HL-60/S4 (cell line): ENCODE results near the gene PARD3B.

Source experiments
- in situ Hi-C: fragments of 300-500 bp; cut with MboI; formaldehyde crosslinking; loops from 2 replicates; pipeline ENCODE4 v1.14.3; 2022; ENCODE audit warnings: low sequenced_read_pairs

Gene PARD3B

DNA sequence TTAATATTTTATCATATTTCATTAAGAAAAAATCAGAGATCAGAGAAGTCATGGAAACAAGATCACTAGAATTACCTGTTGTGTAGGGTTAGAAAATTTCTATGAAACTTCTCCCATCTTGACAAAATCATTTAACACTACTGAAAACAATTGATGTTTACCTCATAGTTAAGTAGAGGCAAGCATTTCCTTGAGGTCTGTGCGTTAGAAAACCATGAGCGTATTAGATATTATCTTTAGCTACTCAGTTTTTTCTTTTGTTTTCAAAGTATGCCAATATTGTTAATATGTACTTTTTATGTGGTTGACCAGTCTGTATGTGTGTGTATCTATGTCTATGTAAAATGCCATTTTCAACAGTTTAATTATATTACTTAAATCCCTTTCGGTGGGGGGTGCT, 335.7 kb downstream of the PARD3B start:
- in situ Hi-C loops: no loop called here

DNA sequence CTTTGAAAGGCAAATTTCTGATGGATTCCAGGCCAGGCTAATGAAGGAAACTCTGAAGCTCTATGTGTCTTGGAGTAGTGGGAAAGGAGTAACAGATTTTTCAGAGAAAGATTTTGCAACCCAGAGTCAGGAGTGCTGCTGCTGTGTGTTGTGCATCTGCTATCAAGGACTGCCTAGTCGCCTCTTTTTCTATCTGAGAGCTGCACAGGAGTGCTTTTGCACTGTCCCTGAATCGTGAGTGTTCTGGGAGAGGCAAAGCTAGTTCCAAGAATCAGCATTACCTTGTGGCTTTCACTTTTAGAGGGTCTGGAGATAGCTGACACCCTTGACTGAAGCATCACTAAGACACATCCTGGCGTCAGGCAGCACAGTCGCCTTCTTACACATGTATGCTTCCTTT, 336.4 kb downstream of the PARD3B start:
- in situ Hi-C loops: no loop called here

DNA sequence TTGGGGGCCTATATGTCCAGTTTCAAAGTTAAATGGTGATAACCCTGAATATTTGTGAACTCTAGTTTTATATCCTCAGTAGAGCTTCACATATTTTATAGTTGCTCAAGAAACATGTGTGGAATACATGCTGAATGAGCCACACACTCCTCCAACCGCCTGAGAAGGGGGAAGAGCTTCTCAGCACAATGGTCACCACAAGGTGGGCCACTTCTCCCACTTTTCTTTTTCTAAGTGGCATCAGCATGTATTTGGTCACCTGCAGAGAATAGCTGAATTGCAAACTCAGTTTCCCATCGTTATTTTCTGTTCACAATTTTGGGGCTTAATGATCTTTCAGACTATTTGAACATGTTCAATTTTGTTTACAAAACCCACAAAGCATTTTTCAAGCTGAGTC, 340.5 kb downstream of the PARD3B start:
- in situ Hi-C loops: no loop called here

DNA sequence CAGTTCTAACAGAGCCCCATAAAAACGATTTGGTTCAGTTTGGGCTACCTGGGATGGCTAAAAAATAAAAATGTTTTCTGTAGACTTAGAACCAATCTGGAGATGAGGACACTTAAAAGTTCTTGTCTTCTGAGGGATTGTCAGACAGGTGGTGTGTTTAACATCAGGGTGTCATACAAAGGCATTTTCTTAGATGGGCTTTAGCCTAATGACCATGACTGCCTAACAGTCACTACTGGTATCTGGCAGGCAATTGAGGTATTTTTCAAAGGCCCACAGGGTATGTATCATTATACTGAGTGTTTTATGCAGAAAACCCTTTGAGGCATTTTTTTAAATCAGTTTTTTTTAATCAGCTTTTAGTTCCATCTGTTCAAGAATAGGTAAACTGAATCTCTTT, 341.4 kb downstream of the PARD3B start:
- in situ Hi-C loops: no loop called here

DNA sequence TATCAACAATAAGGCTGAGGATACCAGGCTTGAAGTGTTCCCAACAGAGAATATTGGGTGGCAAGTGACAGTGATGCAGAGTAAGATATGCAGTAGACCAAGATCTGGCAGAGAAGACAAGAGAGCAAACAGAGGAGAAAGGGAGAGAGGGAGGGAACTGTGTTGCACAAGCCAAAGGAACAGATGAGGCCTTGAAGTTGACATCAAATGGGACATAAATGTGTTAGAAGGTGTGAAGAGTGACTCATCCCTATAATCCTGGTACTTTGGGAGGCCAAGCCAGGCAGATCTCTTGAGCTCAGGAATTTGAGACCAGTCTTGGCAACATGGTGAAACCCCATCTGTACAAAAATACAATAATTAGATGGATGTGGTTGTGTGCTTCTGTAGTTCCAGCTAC, 342.9 kb downstream of the PARD3B start:
- in situ Hi-C loops: no loop called here

DNA sequence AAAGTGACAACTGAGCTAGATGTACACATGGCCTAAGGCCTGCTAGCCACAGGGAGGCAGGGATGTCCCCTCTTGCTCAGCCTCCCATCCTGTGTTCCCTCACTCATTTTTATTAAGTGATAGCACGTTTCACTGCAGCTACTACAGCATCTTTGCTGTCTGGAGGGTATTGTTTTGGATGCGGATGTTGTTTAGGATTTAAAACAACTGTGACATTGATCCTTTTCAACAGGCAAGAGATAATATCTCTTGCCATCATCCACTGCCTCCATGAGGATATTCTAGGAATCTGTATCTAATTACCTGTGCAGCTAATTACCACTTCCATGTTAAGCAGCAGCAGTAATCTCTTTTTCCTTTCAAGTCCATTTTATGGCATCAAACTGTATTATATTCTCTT, 345.4 kb downstream of the PARD3B start:
- in situ Hi-C loops: no loop called here

DNA sequence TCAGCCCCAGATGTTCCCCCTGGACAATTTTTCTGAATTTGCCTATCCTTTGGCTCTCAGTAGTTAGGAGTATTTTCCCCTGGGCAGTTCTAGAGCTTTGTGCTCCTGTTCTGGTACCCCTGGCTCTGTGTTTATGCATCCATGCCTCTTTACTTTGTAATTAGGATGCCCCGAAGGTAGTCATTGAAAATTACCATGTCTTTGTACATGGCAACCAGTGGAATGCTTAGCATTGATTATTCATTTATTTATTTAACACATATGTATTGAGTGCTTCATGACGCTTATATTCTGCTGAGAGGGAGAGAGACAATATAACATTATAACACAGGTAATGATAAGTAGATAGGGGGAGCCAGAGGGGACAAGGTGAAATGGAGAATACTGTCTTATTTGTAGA, 346.5 kb downstream of the PARD3B start:
- in situ Hi-C loops: no loop called here

DNA sequence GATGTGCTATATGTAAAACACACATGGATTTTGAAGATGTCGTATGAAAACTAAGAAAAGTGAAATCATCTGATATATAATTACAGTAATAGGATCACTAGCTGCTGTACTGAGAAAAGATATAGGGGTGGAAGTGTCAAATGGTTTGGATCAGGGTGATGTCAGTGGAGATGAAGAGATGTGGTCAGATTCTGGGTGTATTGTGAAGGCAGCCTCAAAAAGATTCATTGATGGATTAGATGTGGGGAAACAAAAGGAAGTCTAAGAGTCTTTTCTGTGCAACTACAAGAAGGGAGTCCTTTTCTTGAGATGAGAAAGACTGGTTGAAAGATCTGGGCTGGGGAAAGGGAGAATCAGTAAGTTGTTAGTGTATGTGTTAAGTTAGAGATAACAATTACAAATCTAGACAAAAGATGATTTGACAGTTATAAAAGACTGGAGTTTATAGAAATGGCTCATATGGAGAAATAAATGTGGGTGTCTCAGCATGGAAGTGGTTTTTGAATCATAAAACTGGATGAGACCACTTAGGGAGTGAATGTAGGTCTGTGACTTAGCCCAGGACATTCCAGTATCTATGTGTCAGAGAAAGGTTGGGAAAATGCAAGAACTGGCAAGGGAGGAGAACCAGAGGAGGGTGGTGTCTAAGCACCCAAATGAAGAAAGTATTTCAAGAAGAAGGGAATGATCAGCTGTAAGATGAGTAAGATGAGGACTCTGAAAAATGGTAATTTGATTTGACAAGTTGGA, 347.4 kb downstream of the PARD3B start:
- in situ Hi-C loops: no loop called here

DNA sequence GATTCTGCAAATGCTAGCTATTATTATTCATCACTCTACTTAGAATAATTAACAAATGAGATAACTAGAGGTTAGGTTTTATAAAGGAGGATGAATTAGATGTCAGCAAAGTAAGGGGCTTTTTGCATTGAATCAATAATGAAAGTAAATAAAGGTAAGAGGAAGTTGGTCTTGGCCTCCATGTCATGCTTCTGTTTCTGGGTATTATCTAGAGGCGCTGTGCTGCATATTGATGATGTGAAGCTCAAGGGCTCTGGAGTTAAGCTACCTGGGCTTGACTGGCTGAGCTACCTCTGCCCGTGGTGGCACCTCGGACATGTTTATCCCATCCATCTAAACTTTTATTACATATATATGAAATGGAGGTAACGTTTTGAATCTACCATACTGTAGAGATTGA, 350.9 kb downstream of the PARD3B start:
- in situ Hi-C loops: no loop called here

DNA sequence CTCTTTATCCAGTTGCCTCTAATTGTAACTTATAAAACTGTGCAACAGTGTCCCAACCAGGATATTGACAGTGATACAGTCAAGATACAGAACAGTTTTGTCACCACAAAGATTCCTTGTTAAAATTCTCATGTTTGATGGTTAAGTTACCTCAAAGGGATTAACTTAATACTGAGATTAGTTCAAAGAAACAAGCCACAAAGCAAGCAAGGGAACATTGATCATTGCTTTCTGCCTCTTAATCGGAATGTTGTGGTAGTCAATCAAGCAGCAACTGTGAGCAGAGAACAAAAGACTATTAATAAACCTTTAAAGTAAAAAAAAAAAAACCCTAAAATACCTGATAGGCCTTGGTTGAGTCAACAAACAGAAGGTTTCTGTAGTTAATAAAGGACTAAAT, 352.3 kb downstream of the PARD3B start:
- in situ Hi-C loops: no loop called here

DNA sequence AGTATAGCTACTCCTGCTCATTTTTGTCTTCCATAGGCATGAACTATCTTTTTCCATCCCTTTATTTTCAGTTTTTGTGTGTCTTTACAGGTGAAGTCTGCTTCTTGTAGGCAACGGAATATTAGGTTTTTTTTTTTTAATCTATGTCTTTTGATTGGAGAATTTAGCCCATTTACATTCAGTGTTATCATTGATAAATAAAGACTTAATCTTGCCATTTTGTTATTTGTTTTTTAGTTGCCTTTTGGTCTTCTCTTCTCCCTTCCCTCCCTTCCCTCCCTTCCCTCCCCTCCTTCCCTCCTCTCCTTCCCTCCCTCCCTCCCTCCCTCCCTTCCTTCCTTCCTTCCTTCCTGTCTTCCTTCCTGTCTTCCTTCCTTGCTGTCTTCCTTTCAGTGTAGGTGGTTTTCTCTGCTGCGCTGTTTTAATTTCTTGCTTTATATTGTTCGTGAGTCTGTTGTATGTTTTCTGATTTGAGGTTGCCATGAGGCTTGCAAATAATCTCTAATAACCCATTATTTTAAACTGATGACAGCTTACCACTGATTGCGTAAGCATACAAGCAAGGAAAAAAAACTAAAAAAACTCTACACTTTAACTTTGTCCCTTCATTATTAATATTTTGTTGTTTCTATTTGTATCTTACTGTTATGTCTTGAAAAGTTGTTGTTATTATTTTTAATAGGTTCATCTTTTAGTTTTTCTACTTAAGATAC, 353.8 kb downstream of the PARD3B start:
- in situ Hi-C loops: no loop called here

DNA sequence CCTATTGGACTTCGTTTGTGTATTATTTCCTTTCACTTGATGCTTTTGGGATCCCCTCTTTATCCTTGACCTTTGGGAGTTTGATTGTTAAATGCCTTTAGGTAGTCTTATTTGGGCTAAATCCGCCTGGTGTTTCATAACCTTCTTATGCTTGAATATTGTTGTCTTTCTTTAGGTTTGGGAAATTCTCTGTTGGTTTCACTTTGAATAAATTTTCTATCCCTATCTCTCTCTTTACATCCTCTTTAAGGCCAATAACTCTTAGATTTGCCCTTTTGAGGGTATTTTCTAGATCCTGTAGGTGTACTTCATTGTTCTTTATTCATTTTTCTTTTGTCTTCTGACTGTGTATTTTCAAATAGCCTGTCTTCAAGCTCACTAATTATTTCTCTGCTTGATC, 354.7 kb downstream of the PARD3B start:
- in situ Hi-C loops: no loop called here

DNA sequence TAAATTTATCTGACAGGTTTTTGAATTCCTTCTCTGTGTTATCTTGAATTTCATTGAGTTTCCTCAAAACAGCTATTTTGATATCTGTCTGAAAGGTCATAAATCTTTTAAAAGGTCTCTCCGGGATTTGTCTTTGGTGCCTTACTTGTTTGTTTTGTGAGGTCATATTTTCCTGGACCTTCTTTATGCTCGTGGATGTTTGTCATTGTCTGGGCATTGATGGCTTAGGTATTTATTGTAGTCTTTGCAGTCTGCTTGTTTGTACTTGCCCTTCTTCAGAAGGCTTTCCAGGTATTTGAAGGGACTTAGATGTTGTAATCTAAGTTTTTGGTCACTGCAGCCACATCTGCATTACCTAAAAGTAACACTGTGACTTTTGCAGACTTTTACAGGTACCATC, 355.2 kb downstream of the PARD3B start:
- in situ Hi-C loops: no loop called here

DNA sequence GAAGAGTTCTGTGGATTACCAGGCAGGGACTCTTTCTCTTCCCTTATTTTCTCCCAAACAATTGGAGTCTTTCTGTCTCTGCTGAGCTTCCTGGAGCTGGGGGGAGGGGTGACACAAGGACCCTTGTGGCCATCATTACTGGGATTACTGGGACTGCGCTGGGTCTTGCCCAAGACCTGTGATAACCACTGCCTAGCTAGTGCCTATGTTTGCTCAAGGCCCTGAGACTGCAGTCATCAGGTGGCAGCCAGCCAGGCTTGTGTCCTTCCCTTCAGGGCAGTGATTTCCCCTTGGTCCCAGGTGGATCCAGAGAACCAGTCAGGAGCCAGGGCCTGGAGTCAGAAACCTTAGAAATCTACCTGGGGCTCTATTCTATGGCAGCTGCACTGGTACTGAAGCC, 355.6 kb downstream of the PARD3B start:
- in situ Hi-C loops: no loop called here

DNA sequence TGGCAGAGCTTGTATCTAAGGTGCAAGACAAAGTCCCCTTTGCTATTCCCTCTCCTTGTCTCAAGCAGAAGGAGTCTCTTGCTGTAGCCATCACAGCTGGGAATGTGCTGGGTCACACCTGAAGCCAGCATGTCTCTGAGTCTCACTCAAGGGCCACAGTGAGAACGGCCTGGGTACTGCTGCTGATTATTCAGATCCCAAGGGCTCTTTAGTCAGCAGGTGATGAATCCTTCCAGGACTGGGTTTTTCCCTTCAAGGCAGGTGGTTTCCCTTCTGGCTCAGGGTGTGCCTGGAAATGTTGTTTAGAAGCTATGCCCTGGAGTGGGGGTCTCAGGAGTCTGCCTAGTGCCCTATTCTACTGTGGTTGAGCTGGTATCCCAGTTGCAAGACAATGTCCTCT, 356.3 kb downstream of the PARD3B start:
- in situ Hi-C loops: no loop called here

DNA sequence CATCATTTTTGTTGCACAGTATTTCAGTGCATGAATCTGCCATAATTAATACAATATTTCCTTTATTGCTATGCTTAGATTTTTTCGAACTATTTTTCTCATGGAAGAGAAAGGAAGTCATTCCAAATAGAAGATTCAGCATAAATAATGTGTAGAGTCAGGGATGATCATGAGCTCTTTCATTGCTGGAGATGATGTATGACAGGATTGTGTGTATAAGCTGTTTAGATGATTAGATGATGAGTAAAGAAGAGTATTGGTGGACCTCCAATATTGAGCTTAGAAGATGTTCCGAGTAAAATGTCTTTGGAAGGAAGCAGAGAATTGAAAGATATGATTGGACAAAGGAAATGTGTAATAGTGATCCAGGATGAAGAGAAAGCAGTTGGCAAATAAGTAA, 364.5 kb downstream of the PARD3B start:
- in situ Hi-C loops: no loop called here

DNA sequence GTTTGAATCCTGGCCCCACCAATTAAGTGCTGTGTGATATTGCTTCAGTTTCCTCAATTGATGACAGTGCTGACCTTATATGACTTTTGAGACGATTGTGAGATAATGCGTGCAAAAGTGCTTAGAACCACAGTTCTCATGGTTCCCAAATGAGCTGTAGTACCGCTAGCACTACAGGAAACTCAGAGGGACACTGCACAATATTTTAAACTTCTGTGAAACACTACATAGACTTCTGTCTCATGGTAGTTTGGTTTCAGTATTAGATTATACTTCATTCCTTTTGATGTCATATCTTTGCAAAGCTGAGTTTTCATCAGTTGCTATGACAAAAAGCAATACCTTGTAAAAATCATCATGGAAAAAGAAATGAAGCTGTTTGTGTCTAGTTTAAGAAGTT, 368.0 kb downstream of the PARD3B start:
- in situ Hi-C loops: no loop called here

DNA sequence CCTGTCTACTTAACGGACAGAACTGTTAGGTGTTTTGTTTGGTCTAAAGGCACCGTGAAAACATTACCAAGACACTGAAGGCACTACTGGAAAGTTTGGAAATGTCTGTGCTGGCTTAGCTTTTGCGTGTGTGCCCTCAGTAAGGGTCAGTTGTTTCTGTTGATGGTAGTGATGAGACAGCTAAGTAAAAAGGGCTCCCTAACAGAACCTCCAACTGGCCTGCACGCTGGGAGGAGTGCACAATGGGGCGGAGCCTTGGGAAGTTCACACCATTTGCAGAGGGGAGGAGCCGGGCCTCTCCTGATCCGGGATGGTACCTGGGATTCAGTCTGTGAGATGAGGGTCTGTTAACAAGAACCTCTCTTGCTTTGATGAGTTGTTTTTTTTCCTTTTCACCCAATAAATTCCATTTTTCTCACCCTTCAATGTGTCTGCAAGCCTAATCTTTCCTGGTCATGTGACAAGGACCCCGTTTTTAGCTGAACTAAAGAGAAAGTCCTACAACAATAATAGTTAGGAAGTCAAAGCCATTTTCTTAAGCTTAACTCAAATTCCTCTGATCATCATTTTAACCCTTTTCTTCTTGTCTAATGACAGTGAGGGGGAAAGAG, 368.7 kb downstream of the PARD3B start:
- in situ Hi-C loops: no loop called here

DNA sequence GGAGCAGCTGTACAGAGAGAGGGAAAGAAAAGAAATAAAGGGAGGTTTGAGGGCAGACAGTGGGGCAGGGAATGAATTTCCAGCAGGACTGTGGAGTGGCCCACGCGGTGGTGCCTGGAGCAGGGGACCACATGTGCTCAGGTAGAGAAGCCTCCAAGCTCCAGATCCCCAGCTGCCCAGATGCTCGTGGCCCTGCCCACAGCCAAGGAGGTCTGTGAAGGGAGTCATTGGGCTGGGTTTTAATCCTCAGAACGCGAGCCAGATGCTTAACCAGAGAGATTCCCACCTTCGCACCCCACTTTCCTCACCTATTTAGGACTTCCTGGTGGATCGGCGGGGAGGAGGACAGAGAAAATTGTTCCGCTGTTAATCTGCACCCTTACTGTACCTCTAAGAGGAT, 369.4 kb downstream of the PARD3B start:
- in situ Hi-C loops: no loop called here

DNA sequence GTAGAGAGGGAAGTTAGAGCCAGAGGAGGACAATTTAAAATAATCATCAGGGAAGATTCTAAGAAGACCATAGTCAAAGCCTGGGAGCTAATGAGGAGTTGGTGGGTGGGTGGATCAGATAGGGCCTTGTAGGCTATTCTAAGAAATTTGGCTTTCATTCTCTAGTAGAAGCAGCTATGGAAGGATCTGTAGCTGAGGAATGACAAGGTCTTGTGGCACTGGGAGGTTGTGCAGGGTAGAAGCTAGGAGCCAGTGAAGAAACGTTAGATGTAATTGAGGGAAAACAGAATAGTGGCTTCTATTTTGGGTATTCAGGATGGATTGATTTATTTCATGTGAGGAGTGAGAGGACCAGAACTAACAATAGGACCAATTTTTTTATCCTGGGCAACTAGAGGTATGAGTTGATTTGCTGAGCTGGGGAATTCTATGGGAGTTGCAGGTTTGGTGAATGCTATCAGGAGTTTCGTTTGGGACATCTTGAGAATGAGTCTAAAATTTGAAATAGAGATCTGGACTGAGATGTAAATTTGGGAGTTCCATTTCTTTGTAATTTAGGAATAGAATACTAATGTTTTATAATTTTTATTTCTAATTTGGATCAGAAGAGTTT, 371.9 kb downstream of the PARD3B start:
- in situ Hi-C loops: no loop called here

DNA sequence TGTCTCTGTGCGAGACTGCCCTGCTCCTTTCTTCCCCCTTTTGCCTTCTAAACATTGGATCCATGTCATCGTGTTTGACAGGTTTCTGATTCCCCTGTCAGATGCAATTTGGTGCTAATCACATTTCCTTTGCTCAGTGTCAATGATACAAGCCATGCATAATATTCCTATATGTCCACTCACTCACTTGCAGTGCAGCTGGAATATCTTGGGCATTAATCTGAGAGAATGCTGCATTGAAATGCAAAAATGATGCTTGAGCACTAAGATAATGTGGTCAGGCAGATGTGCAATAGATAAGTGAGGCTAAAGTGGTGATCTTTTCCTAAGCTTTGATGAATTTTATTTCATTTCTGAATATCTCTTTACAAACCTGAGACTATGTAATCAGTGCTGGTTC, 375.5 kb downstream of the PARD3B start:
- in situ Hi-C loops: no loop called here

DNA sequence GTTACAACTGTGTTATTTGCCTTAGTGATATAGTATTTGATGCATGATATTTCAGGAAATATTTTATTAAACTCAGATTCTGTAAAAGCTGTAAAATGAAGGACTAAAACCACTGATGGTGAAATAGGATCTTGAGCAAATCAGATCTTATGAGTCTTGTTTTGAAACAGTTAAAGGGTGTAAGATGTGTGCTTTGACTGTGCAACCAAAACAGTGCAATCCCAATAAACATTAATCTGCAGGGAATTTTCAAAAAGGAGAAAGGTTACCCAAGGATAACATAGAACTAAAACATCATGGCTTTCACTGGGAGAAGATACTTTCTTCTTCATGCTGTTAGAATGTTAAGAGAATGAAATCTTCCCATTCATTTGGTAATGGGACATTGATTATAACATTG, 378.7 kb downstream of the PARD3B start:
- in situ Hi-C loops: no loop called here
